HG03575 (cell line): Measurements from ENCODE around the gene CASP1.
A peak's percentile ranks its signal among the peaks of the same experiment; 100 is the strongest.
"Not testable (repeated sequence)": the region's sequence is repeated elsewhere in the genome, so short reads cannot be mapped to it uniquely, and the experiment has no call there.

Experiments
- ATAC-seq: cut with Tn5 transposase; IDR thresholded peaks from one replicate; pipeline ENCODE4 v1.9.1; 2021; ENCODE audit not compliant: unreplicated experiment, insufficient number of reproducible peaks, low FRiP score; ENCODE audit errors: extremely low read depth

CASP1 gene

DNA sequence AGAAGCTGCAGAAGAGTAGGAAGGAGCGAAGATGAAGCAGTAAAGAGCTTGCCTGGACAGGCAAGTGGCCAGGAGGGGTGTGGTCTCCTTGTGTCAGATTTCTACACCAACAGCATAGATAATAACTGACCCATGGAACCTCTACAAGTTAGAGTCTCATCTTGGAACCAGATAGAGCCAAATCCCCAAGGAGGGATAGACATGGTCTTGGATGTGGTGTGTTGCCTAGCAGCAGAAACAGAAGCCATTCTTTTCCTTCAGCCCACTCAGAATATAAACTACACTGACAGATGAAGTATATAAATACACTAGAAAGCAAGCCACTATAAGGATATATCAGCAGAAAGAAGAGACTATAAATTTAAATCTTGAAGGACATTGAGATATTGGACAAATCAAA is 14.5 kb upstream of the CASP1 start:
- no peak for ATAC-seq

DNA sequence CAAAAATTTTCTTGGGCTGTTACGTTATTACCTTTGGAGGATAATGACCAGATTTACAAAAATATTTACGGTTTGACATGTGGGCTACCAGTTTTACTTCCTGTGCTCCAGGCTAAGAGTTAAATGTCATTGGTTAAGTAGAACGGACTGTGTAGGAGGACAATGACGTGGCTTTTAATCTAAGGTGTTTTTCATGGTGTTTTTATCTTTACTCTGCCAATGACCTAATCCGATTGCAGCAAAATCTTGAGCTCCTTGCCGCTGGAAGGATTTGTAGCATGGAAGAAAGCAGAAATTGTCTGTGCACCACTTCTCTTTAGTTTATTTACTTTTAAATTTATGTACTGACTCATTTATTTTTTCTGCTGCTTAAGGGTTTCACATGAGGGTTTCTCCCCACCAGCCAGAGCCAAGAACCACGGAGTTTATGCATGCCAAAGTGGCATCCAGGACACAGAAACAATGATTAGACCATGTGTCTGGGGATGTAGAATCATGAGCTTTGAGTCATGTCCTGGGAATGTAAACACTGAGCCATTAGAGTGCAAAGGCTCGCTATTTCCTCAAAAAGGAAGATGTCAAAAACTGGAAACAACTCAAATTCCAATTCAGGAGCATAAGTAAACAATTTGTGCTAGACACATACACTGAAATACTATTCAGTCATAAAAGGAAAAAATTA is 12.1 kb upstream of the CASP1 start:
- no peak for ATAC-seq

DNA sequence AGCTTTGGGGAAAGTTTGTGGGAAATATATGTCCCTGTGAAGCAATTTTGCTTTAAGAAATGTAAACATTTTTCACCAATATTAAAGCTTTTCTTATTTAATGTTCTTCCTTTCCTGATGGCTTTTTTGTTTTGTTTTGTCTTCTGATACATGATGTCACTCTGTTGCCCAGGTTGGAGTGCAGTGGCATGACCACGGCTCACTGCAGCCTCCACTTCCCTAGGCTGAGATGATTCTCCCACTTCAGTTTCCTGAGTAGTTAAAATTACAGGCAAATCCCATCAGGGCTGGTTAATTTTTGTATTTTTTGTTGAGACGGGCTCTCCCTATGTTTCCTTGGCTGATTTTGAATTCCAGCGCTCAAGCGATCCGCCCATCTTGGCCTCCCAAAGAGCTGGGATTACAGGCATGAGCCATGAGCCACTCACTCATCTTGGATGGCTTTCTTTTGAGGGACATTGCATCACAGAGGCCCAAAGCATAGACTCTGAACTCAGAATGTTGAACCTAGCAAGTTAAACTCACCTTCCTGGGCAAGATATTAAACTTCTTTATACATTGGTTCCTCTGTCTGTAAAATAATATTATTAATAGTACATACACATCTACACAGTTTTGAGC is 10.8 kb upstream of the CASP1 start:
- ATAC-seq: no peak

DNA sequence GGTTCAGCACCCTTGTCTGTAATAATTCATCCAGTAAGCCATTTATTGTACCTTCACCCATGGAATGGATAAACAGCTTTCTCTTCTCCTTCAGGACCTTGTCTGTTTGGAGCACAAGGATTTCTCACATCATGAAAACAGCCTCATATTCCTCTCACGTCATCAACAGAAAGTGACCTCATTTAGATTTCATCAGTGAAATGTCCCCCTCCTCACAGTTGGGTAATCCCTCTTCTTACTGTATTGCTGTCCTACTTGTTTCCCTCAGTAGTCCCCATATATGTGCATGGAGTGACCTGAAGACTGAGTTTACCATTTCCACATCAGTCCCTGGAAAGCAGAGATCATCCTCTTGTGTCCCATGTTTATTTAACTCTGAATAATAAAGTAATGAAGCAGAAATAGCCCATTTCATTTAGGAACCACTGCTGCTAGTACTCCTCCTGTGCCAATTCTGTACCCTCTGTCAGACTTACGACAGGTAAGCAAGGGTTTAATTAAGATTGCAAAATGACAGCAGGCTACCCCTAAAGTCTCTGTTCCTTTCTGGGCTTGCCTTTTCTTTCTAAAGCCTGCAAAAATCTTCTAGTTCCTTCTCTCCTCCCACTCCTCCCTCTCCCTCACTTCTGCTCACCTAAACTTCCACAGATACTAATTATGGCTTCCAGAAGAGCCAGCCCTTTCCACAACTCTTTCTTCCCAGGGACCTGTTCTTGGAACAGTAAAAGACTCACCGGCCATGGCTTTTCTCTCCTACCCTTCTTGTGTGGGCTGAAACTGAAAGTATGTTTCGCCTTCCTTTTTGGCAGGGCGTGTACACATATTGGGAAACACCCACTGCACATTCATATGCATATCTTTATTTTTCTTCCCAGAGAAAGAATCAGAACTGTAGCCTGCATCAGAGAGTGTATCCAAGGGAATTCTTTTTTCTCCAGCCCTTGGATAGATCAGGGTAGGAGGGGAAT is 9.9 kb upstream of the CASP1 start, which contains the start of gene CARD16:
Gene CARD16, minus strand, starts transcription at position 779 of the 968 bp plus-strand sequence. Its CDS starts 38 bp downstream, at position 741.
- ATAC-seq: peak; percentile 98

DNA sequence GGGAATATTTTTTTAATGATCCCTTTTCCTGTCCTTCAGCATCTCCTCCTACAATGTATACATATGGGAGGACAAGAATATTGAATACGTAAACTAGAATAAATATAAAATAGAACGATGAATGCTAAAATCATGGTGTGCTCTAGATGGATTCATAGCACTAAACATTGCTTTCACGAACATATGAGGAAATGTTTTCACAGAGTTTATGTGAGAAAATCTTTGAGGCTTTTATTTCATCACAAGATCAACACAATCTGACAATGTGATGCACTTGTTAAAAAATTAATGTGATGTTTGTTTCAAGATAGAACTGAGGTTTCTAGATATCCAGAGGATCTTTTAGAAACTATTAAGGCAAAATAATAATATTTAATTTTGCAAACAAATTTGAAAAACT is 7.2 kb upstream of the CASP1 start:
- ATAC-seq: no peak

DNA sequence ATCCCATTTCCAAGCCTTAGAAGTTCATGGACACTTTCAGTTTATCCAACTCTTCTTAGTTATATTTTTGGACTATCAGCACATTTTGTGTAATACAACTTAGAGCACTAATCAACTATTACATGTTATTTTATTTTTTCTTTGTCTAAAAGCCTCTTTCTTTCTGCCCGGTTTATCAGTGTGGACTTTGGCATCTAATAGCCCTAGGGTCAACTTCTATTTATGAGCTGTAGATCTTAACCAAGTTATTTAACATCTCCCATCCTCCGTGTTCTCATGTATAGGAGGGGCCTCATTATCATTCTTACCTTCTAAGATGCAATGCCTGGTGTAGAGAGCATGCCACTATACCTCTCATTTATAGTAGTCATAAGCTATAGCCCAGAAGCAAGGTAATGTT is 5.8 kb upstream of the CASP1 start:
- ATAC-seq: no peak

DNA sequence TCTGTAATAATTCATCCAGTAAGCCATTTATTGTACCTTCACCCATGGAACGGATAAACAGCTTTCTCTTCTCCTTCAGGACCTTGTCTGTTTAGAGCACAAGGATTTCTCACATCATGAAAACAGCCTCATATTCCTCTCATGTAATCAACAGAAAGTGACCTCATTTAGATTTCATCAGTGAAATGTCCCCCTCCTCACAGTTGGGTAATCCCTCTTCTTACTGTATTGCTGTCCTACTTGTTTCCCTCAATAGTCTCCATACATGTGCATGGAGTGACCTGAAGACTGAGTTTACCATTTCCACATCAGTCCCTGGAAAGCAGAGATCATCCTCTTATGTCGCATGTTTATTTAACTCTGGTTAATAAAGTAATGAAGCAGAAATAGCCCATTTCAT is 556 bp downstream of the CASP1 start:
- ATAC-seq: not testable (repeated sequence)

DNA sequence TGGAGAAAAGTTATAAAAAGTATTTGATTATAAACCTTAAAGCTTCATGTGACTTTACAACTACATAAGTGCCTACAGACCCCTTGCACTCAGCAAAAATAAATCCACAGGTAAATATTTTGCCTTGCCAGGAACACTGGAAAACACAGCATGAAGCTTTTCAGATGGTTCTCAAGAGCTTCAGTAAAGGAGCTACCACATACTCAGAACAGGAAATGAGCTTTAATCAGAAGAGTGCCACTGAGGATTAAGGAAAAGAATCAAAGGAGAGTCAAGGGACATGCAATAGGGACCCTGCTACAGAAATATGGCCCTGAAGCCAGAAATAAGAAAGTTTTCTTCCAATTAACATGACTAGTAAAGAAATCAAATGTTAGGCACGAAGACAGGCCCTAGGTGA is 1.2 kb downstream of the CASP1 start:
- ATAC-seq: no peak

DNA sequence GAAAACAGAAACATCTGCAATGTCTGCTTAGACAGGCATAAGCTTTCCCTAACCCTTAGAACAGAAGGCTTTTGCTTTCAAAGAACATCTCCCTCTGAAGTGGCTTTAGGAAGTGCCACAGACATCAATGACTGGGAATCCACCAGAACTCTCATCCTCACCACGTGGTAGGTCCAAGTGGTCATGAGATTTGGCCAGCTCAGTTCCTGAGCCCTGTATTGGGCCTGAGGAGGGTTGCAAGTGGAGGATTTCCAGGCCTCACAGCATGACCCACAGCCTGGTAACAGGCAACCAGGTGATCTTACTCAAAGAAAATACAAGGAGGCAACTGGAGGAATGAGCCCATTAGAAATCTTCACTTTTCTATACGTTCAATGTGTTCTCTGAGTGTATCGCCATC is 1.6 kb downstream of the CASP1 start:
- ATAC-seq: no peak

DNA sequence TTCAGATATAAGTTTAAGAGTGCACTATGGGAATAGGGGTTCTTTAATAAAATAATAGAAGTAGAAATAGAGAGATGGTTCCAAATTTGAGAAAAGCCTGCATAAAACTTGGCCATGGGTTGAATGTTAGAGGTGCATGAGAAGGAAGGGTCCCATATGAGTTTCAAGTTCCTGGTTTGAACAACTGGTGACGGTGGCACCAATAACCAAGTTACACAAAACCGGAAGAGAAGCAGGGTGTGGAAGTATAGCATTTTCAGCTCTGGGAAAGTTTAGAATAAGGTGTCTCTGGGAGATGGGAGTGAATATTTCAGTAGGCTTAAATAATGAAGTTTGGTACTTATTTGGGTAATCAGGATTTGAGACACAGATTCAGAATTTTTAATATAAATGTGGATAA is 2.4 kb downstream of the CASP1 start:
- no peak for ATAC-seq

DNA sequence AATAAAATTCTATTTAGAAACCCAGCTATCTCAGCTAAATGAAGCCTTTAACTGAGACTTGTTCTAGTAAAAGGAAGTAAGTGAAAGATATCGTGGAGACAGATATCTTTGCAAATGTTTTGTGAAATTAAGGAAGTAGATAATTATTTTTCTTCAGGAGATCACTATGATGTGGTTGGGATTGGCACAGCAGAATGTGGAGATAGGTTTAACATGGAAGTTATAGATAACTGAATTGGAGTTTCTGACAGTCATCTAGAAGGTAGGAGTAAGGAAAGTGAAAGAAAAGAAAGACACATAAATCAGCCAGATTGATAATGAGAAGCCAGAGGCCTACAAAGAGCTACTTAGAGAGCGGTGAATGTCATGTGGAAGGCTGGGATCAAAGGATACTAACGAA is 7.3 kb downstream of the CASP1 start:
- no peak for ATAC-seq

DNA sequence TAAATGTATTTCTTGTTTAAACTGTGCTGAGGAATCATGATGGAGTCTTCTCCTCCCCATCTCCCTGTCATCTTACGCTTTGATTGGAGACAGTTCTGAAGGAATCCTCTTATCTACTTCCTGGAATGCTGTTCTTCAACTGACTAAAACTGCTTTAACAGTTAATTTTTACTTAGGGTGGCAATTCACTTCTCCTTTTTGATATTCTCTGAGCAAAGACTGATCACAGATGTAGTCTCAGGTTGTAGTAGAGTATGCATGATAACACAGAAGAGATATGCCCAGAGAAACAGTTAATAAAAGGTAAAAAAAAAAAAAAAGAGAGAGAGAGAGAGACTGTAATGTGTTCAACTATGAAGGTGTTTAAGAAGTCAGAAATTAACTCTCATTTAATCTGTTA is 10.6 kb downstream of the CASP1 start:
- ATAC-seq: no peak

DNA sequence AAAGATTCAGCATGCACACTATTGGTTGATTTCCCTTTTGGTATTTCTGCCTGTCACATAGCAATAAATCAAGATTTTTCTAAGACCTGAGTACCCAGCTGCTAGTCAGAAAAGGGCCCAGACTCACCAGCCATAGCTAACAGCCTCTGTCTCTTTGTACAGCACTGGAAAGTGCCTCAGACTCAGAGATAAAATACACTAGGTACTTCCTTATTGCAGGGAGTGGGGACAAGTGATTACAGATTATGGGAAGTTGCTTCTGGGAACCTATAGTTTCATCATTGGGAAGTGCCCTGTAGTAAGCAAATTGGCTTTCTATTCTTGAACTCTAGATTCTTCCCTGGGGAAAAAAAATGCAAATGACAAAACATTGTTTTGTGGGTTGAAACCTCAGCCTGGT is 11.9 kb downstream of the CASP1 start, which contains the start of gene CASP5:
Gene CASP5, minus strand, starts transcription at position 166 of the 400 bp plus-strand sequence. Its CDS starts 32 bp downstream, at position 134.
- ATAC-seq: no peak

DNA sequence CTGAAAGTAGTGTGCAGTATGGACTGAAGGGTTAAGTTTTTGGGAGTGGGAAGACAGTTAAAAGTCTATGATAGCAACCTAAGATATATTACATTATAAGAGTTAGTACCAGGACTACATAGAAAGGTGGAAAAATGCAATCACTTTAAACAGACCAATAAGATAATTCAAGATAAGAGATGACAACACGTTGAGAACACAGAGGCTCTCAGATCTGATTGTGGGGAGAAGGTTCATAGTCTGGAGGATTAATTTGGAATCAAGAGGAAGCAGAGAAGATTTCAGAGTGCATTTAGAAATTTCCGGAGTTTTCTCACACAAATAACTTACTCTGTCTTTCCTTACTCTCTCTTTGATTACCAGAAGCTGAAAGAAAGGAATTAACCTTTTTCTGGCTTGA is 12.4 kb downstream of the CASP1 start:
- ATAC-seq: no peak

DNA sequence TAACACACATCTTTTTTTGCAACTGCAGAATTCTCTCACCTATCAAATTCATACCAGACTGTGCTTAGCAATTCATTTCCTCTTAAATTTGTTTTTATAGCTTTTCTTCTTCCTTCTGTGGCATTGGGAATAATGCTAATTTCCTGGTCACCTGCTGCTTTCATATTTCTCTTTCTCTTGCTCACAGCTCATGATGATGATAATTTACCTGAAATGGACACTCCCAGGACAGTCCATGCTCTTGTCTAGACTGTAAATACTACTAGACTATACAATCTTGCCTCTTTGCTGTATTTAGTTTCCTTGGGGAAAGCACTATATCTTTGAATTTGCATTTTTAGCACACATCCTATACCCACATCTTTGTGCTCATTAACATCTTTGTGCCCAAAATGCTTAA is 27.5 kb downstream of the CASP1 start:
- no peak for ATAC-seq

DNA sequence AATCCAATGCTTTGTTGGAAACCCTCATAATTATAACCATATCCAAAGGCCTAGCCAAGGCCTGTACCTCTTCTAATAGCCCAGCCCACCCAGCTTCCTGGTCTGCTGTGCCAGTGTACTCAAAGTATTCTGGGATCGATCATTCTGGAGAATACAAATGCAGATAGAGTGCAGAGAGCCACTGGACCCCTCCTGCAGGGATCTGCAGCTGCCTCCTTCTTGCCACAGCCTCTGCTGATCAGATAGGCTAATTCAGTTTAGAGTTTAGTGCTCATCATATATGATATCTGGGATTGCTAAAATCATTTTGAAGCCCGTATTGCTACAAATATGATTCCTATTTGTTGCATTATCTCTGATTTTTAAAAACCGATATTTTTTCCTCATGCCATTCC is 29.5 kb downstream of the CASP1 start:
- no peak for ATAC-seq

DNA sequence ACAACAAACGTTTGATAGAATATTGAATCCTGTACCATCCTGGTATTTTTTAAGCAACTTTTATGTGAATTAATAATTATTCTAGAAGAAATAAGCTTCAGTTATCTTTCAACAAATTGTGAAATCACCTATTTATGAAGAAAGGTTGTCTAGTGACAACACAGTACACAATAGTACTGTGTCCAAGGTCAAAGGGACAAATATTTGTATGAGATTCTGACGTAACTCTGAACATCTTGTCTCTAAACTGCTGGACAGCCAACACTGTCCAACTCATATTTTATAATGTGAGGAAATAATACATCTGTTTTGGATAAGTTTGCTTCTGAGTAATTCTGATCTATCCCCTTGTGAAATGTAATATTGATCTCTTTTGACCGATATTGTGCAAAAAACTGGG is 30.9 kb downstream of the CASP1 start:
- ATAC-seq: no peak

DNA sequence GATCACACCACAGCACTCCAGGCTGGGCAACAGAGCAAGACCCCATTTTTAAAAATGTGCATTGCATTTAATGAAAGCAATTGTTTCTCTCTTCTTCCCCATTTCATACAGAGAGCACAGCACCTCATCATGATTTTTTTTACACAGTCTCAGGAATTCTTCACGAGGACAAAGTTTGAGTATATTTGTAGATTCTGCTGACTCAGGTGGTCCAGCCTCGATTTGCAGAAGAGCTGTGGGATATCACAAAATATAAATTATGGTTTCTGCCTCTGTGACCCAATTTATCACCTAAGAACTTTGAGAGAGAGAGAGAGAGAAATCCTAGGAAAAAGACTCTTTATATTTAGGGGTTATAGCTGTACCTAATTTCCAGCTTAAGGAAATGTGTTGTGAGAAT is 31.8 kb downstream of the CASP1 start:
- no peak for ATAC-seq

DNA sequence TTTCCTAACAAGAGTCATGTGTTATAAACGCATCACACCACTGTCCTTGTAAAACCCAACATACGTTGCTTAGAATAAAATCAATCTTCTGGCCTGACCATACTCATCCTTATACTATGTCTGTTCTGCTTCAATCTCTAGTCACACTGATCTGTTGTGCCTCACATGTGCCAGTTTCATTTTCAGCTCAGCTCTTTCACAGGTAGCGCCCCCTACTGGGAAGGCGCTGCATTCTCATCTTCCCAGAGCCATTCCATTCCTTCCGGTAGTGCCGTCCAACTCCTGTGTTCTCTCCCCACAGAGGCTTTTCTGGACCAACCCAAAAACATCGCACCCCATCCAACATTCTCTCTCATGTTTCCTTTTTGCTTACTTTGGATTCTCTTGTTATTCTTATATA is 34.1 kb downstream of the CASP1 start:
- no peak for ATAC-seq

DNA sequence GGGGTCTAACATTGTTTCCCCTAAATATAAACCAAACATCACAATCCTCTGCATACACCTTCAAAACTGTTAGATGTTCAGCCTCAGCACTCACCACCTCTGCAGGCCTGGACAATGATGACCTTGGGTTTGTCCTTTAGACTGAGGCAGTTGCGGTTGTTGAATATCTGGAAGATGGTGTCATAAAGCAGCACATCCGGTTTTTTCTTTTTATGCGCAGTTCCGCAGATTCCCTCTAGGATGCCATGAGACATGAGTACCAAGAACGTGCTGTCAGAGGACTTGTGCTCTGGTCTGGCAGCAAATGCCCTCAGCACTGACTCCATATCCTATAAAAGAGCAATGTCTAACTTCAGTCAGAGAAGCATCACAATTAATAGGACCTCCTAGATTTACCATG is 34.8 kb downstream of the CASP1 start:
- no peak for ATAC-seq
